HepG2 (cell line): ENCODE results near the gene TMEM221. TPM values are rescaled to one million over a fixed set of nuclear protein-coding genes. Genes with fewer than 3 reads are reported as not detected.

Experiments used
- CCDC6 ChIP-seq: sonication (generic); formaldehyde crosslinking; IDR thresholded peaks from 2 replicates; pipeline ENCODE4 v1.8.1; 2022; ENCODE audit warnings: mild to moderate bottlenecking, missing genetic modification reagents, moderate library complexity
- DMAP1 ChIP-seq: IDR thresholded peaks from 2 replicates; pipeline ENCODE4 v1.6.1; 2016
- GATAD2A ChIP-seq: IDR thresholded peaks from 2 replicates; pipeline ENCODE4 v1.6.1; 2016
- HNRNPUL1 ChIP-seq: fragments of 200-400 bp; formaldehyde crosslinking; IDR thresholded peaks from 2 replicates; pipeline ENCODE4 v1.6.1; 2017; ENCODE audit warnings: low read depth, mild to moderate bottlenecking, low read length, moderate library complexity
- KDM5A ChIP-seq: fragments of 200-600 bp; sonication (generic); IDR thresholded peaks from 2 replicates; pipeline ENCODE4 v1.7.0; 2018; ENCODE audit warnings: antibody characterized with exemption, mild to moderate bottlenecking, low read length, borderline replicate concordance
- MEIS1 ChIP-seq: sonication (generic); formaldehyde crosslinking; IDR thresholded peaks from 2 replicates; pipeline ENCODE4 v1.9.0; 2021; ENCODE audit warnings: mild to moderate bottlenecking, missing genetic modification reagents, moderate library complexity, borderline replicate concordance
- MTA1 ChIP-seq: sonication (generic); formaldehyde crosslinking; IDR thresholded peaks from 2 replicates; pipeline ENCODE4 v1.4.0; 2020; ENCODE audit warnings: missing genetic modification reagents, mild to moderate bottlenecking, borderline replicate concordance
- MTF1 ChIP-seq: sonication (generic); formaldehyde crosslinking; IDR thresholded peaks from 2 replicates; pipeline ENCODE4 v1.5.0; 2020; ENCODE audit warnings: missing genetic modification reagents
- NBN ChIP-seq: fragments of 450-650 bp; conservative IDR thresholded peaks from 2 replicates; pipeline ENCODE4 v1.6.1; 2017
- NRL ChIP-seq: sonication (generic); formaldehyde crosslinking; IDR thresholded peaks from 2 replicates; pipeline ENCODE4 v1.5.0; 2020; ENCODE audit warnings: missing genetic modification reagents, mild to moderate bottlenecking, moderate library complexity, borderline replicate concordance
- PHF8 ChIP-seq: sonication (generic); formaldehyde crosslinking; IDR thresholded peaks from 2 replicates; pipeline ENCODE4 v1.5.0; 2020; ENCODE audit warnings: missing genetic modification reagents
- PLRG1 ChIP-seq: fragments of 450-650 bp; conservative IDR thresholded peaks from 2 replicates; pipeline ENCODE4 v1.6.1; 2016
- REXO4 ChIP-seq: sonication (generic); formaldehyde crosslinking; IDR thresholded peaks from 2 replicates; pipeline ENCODE4 v1.8.0; 2022; ENCODE audit warnings: missing genetic modification reagents, mild to moderate bottlenecking, borderline replicate concordance
- ZBTB14 ChIP-seq: sonication (generic); formaldehyde crosslinking; IDR thresholded peaks from 2 replicates; pipeline ENCODE4 v1.4.0; 2020; ENCODE audit warnings: missing genetic modification reagents
- ZFP91 ChIP-seq: sonication (generic); formaldehyde crosslinking; IDR thresholded peaks from 2 replicates; pipeline ENCODE4 v1.9.0; 2022; ENCODE audit warnings: missing genetic modification reagents, mild to moderate bottlenecking, borderline replicate concordance
- ZMYM4 ChIP-seq: sonication (generic); formaldehyde crosslinking; IDR thresholded peaks from 2 replicates; pipeline ENCODE4 v1.8.1; 2023; ENCODE audit warnings: mild to moderate bottlenecking, missing genetic modification reagents
- ZNF101 ChIP-seq: sonication (generic); formaldehyde crosslinking; IDR thresholded peaks from 2 replicates; pipeline ENCODE4 v1.4.0; 2020; ENCODE audit warnings: mild to moderate bottlenecking, low read depth, missing genetic modification reagents, borderline replicate concordance
- ZNF225 ChIP-seq: sonication (generic); formaldehyde crosslinking; IDR thresholded peaks from 2 replicates; pipeline ENCODE4 v1.4.0; 2020; ENCODE audit warnings: mild to moderate bottlenecking, missing genetic modification reagents
- ZNF296 ChIP-seq: sonication (generic); formaldehyde crosslinking; conservative IDR thresholded peaks from 2 replicates; pipeline ENCODE4 v1.5.0; 2020; ENCODE audit warnings: mild to moderate bottlenecking, missing genetic modification reagents
- ZNF567 ChIP-seq: sonication (generic); formaldehyde crosslinking; IDR thresholded peaks from 2 replicates; pipeline ENCODE4 v1.8.1; 2023; ENCODE audit warnings: mild to moderate bottlenecking, missing genetic modification reagents, borderline replicate concordance
- ZZZ3 ChIP-seq: sonication (generic); formaldehyde crosslinking; IDR thresholded peaks from 2 replicates; pipeline ENCODE4 v1.4.0; 2020; ENCODE audit warnings: missing genetic modification reagents, mild to moderate bottlenecking, borderline replicate concordance
- polyA plus RNA-seq, 8 experiments: library from polyadenylated mRNA; depleted of rRNA in 3 of 8; stranded (reverse) in 7 of 8; unstranded in 1 of 8; fragments of >200 nt; fragmentation: Illumina TruSeq in 4 of 8; extraction: Trizol in 4 of 8; gene quantifications; 2 replicates each; pipeline versions ENCODE4 v1.2.1 to v1.2.3, GENCODE V29; 2011 to 2016; ENCODE audit warnings: low read depth in 4 of 8, missing spikeins in 1 of 8, mixed read lengths in 1 of 8; ENCODE audit not compliant: insufficient read depth in 1 of 8
- total RNA-seq, 5 experiments: library from RNA; depleted of rRNA; stranded (reverse); fragments of >200 nt; fragmentation: Illumina TruSeq; extraction: Trizol; gene quantifications; 2 replicates each; pipeline ENCODE4 v1.2.3, GENCODE V29; 2016; ENCODE audit warnings: low read depth in 1 of 5

Gene TMEM221
- total and polyA plus RNA-seq, 2 of the 13 experiments (the other 11 are each of a cell fraction or from before 2014, with no cell fraction given) = 0.33 to 0.77 TPM

GRCh38 chr19:17405250-17406045, 43.0 kb downstream of the TMEM221 start, which contains the start of gene BST2 (continued):
- TF ChIP-seq ZBTB14 (CRISPR knock-in tag) (no peak), ZZZ3 (CRISPR knock-in tag) (no peak; the same call in 1 of the 2 replicates), ZNF101 (CRISPR knock-in tag) (no peak), NRL (CRISPR knock-in tag) (0 out of 2 replicates have a peak, but pooled peaks have one; percentile 60), ZMYM4 (CRISPR knock-in tag) (peak; percentile 58; the same call in 1 of the 2 replicates), NBN (no peak), GATAD2A (CRISPR knock-in tag) (no peak), MTA1 (no peak), PHF8 (CRISPR knock-in tag) (peak; percentile 84), KDM5A (peak; percentile 43; the same call in 1 of the 2 replicates), ZNF225 (CRISPR knock-in tag) (no peak; the same call in 1 of the 2 replicates), MTF1 (CRISPR knock-in tag) (no peak), MEIS1 (CRISPR knock-in tag) (no peak), ZFP91 (CRISPR knock-in tag) (peak; percentile 39; the same call in 1 of the 2 replicates), ZNF296 (CRISPR knock-in tag) (no peak), PLRG1 (no peak), HNRNPUL1 (no peak), CCDC6 (CRISPR knock-in tag) (peak; percentile 67; the same call in 1 of the 2 replicates), DMAP1 (CRISPR knock-in tag) (peak; percentile 50), ZNF567 (CRISPR knock-in tag) (peak; percentile 58; the same call in 1 of the 2 replicates), REXO4 (CRISPR knock-in tag) (no peak)
